ENCODE data around the gene ASXL1. TPM values are rescaled to one million over a fixed set of nuclear protein-coding genes. Genes with fewer than 3 reads are reported as not detected.

ASXL1 gene
- polyA plus RNA-seq, 3 donors: 1.8 to 47.1 (median 2.8) TPM

DNA sequence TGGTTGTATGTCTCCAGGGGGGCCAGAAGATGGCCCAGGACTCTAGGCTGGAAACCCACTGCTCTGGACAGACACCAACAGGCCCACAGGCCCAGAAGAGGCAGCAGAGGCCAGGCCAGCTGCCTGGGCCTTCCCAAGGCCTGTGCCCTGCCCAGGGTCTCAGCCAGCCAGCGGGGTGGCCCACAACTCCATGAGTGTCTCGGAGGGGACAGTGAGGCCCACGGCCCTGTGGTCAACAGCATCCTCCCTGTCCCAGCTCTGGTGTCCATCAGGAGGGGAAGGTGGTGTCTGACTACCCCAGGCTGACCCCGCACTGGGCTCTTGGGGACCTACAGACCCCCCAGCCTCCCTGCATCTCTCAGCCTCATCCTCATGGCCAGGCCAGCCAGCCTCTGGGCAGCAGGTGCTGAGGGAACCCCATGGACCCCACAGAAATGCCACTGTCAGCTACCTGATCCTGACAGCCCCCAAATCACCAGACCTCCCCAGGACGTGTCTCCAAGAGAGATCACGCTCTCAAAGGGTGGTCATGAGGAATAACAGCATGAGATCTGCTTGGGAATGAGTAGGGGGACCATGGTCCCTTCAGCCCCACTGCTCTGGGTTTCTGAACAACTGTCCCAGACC lies 114.6 kb downstream of the ASXL1 start:
- peaks cover 0 to 7% (median 1%) of the 10 kb centered on the region in 3 donors for H3K27me3 Mint-ChIP-seq (ENCODE audit: low read depth in 3 of 3)
- H3K4me3 ChIP-seq (replicated peaks in 1 of 3; ENCODE audit: low read depth in 2 of 3, low read length in 3 of 3): no peak overlapping the region
- intact Hi-C loops (cut with micrococcal nuclease): no loop called here

DNA sequence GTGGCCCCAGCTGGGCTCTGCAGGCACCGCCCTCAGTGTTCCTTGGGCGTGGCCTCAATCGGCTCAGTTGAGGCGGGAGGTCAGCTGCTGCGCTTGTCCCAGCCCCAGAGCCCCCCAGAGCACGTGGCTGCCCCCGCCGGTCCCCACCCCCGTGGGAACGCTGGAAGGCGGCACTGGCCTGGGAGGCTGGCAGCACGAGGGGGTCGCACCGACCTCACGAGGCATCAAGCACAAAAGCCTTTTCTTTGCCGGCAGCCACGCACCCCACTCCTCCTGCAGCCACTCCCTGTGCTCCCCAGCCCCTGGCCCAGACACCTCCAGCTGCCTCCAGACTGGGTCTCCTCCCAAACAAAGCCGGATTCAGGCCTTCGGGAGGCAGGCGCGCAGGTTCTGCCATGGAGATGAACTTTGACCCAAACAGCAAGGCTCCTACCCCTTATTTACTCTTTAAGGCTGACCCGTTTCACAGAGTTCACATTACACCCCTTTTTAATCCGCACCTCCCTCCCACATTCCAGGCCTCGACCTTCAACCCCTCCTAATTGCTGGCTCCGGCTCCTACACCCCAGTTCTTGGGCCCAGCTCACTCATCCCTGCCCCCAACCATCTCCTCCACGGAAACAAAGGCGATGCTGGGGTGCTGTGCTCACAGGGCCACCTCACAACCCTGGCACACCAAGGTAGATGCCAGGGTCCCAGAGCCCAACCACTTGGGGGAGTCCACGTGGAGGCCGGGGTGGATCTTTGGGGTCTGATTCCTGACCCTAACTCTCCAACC lies 115.3 kb downstream of the ASXL1 start:
- peaks cover 41 to 65% of the 10 kb centered on the region in 2 donors for H3K4me1 ChIP-seq (ENCODE audit: control insufficient read depth in 1 of 2, insufficient read depth in 2 of 2, low read length in 2 of 2)
- H3K27me3 ChIP-seq (ENCODE audit: control insufficient read depth in 2 of 2, insufficient read depth in 2 of 2, low read length in 2 of 2): no peaks in the 10 kb centered on the region
- H3K9ac ChIP-seq (ENCODE audit: insufficient read depth, low read length, poor library complexity, severe bottlenecking): no peak overlapping the region
- Mint-ChIP-seq H3K9me3 (peaks cover 0 to 4% (median 0%) of the 10 kb centered on the region in 7 donors), H3K4me3 (no peak overlapping the region), H3K4me1 (peaks cover 65% of the 10 kb centered on the region), H3K27ac (no peak overlapping the region), H3K36me3 (peaks cover 4 to 22% of the 10 kb centered on the region in 2 donors), H3K27me3 (ENCODE audit: low read depth in 3 of 3) (peaks cover 0 to 7% (median 1%) of the 10 kb centered on the region in 3 donors)
- H3K27ac ChIP-seq (ENCODE audit: low read depth in 1 of 2, low read length in 2 of 2): no peak overlapping the region
- peaks cover 51% of the 10 kb centered on the region for H3K79me2 ChIP-seq (ENCODE audit: insufficient read depth, low read length)
- peaks cover 0 to 33% of the 10 kb centered on the region in 2 donors for H3K36me3 ChIP-seq (replicated peaks in 1 of 2; ENCODE audit: control insufficient read depth in 1 of 2, insufficient read depth in 2 of 2, low read length in 2 of 2)
- intact Hi-C loops (cut with micrococcal nuclease): no loop called here
- H3K9me3 ChIP-seq (replicated peaks in 1 of 2; ENCODE audit: control insufficient read depth in 1 of 2, insufficient read depth in 1 of 2, low read length in 2 of 2): no peaks in the 10 kb centered on the region
- TF ChIP-seq, protein P1, sequence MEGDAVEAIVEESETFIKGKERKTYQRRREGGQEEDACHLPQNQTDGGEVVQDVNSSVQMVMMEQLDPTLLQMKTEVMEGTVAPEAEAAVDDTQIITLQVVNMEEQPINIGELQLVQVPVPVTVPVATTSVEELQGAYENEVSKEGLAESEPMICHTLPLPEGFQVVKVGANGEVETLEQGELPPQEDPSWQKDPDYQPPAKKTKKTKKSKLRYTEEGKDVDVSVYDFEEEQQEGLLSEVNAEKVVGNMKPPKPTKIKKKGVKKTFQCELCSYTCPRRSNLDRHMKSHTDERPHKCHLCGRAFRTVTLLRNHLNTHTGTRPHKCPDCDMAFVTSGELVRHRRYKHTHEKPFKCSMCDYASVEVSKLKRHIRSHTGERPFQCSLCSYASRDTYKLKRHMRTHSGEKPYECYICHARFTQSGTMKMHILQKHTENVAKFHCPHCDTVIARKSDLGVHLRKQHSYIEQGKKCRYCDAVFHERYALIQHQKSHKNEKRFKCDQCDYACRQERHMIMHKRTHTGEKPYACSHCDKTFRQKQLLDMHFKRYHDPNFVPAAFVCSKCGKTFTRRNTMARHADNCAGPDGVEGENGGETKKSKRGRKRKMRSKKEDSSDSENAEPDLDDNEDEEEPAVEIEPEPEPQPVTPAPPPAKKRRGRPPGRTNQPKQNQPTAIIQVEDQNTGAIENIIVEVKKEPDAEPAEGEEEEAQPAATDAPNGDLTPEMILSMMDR (IDR thresholded peaks at IDR 0.05): no peak
- H4K20me1 ChIP-seq (ENCODE audit: insufficient read depth, low read length): peaks cover 87% of the 10 kb centered on the region
- 95% methylated on average over 24 of the region's 29 CpGs for WGBS (ENCODE audit: insufficient coverage)
- no peak overlapping the region for H3K4me2 ChIP-seq (replicated peaks; ENCODE audit: extremely low read depth, low read length, poor library complexity, severe bottlenecking)
- H3K4me3 ChIP-seq (replicated peaks in 1 of 3; ENCODE audit: low read depth in 2 of 3, low read length in 3 of 3): no peak overlapping the region
- no peak overlapping the region for H2AFZ ChIP-seq (ENCODE audit: insufficient read depth, low read depth, low read length, poor library complexity, severe bottlenecking)
- DNase-seq: no peak

More for the DNA sequence above, 114.6 kb downstream of the ASXL1 start:
- Mint-ChIP-seq H3K4me1 (peaks cover 59% of the 10 kb centered on the region), H3K4me3 (no peak overlapping the region), H3K27ac (no peak overlapping the region), H3K9me3 (peaks cover 0 to 4% (median 0%) of the 10 kb centered on the region in 7 donors), H3K36me3 (peaks cover 4 to 20% of the 10 kb centered on the region in 2 donors)
- H3K4me2 ChIP-seq (replicated peaks; ENCODE audit: extremely low read depth, low read length, poor library complexity, severe bottlenecking): no peak overlapping the region
- peaks cover 45% of the 10 kb centered on the region for H3K79me2 ChIP-seq (ENCODE audit: insufficient read depth, low read length)
- no peaks in the 10 kb centered on the region for H3K9me3 ChIP-seq (replicated peaks in 1 of 2; ENCODE audit: control insufficient read depth in 1 of 2, insufficient read depth in 1 of 2, low read length in 2 of 2)
- H3K9ac ChIP-seq (ENCODE audit: insufficient read depth, low read length, poor library complexity, severe bottlenecking): no peak overlapping the region
- H3K27ac ChIP-seq (ENCODE audit: low read depth in 1 of 2, low read length in 2 of 2): no peak overlapping the region
- WGBS (ENCODE audit: insufficient coverage): 95% methylated on average over 4 of the region's 6 CpGs
- H2AFZ ChIP-seq (ENCODE audit: insufficient read depth, low read depth, low read length, poor library complexity, severe bottlenecking): no peak overlapping the region
- no peaks in the 10 kb centered on the region for H3K27me3 ChIP-seq (ENCODE audit: control insufficient read depth in 2 of 2, insufficient read depth in 2 of 2, low read length in 2 of 2)
- H3K36me3 ChIP-seq (replicated peaks in 1 of 2; ENCODE audit: control insufficient read depth in 1 of 2, insufficient read depth in 2 of 2, low read length in 2 of 2): peaks cover 0 to 33% of the 10 kb centered on the region in 2 donors
- peaks cover 41 to 58% of the 10 kb centered on the region in 2 donors for H3K4me1 ChIP-seq (ENCODE audit: control insufficient read depth in 1 of 2, insufficient read depth in 2 of 2, low read length in 2 of 2)
- no peak for DNase-seq
- TF ChIP-seq, protein P1 (IDR thresholded peaks at IDR 0.05): no peak
- H4K20me1 ChIP-seq (ENCODE audit: insufficient read depth, low read length): peaks cover 87% of the 10 kb centered on the region
